ENCODE data around the gene SUN3.

Gene SUN3

GRCh38 chr7:48046458-48046857, 17.6 kb upstream of the SUN3 start:
- H3K79me2 ChIP-seq (ENCODE audit: insufficient read depth, low read length), result no peaks in the 10 kb centered on the region
- no peak overlapping the region for H3K4me3 ChIP-seq (ENCODE audit: low read length, poor library complexity, severe bottlenecking)
- H3K9ac ChIP-seq (ENCODE audit: low read depth, low read length, poor library complexity, severe bottlenecking), result no peak overlapping the region
- no peak overlapping the region for H3K4me2 ChIP-seq (ENCODE audit: low read depth, low read length, poor library complexity, severe bottlenecking)
- no peaks in the 10 kb centered on the region for H3F3A ChIP-seq (ENCODE audit: low read depth)
- H2AFZ ChIP-seq (ENCODE audit: low read length), result no peak overlapping the region
- H3K9me2 ChIP-seq (replicated peaks; ENCODE audit: low read depth, low read length), result no peaks in the 10 kb centered on the region
- H3K27me3 ChIP-seq (ENCODE audit: insufficient read depth, low read length, poor library complexity, severe bottlenecking), result no peaks in the 10 kb centered on the region
- no peaks in the 10 kb centered on the region for H3K4me1 ChIP-seq (ENCODE audit: insufficient read depth, low read length, poor library complexity, severe bottlenecking)
- TF ChIP-seq EZH2phosphoT487 (IDR thresholded peaks at IDR 0.05; ENCODE audit: borderline replicate concordance), result no peak
- no peak for TF ChIP-seq CTCF (conservative IDR thresholded peaks at IDR 0.05; ENCODE audit: low read length)
- no peaks in the 10 kb centered on the region for H4K20me1 ChIP-seq (ENCODE audit: insufficient read depth, low read length, poor library complexity, severe bottlenecking)
- no peaks in the 10 kb centered on the region for H3K36me3 ChIP-seq (ENCODE audit: insufficient read depth, low read length)
- no peaks in the 10 kb centered on the region; the same call in 1 of the 2 replicates for H3K9me3 ChIP-seq (ENCODE audit: insufficient read depth, low read depth, low read length)

DNA sequence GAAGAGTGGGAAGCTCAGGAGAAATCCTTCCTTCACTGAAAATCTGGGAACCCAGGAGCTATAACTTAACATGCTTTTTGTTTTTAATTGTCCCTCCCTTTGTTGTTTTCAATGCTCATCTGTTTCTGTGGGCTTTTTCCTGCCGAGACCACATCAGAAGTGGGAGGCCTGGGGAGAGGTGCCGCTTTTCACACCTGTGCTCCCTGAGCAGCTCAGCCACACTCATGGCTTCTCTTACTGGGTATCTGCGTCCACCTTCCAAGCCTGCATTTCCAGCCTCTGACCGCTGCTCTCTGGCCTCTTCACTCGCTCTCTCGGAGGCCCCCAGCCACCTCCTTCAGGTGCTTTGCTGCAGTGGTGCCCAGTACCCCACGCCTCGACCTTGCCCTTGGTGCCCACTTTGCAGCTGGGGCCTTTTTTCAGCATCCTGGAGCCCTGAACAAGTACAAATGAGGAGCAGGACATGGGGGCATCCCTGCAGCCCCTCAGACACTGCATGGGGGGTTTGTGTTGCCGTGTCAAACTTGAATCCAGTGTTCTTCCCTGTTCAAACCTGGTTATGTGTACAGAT, 16.4 kb upstream of the SUN3 start:
- H3K9me2 ChIP-seq (replicated peaks; ENCODE audit: low read depth, low read length), result no peaks in the 10 kb centered on the region
- TF ChIP-seq CTCF (conservative IDR thresholded peaks at IDR 0.05; ENCODE audit: low read length) (no peak), EZH2phosphoT487 (IDR thresholded peaks at IDR 0.05; ENCODE audit: borderline replicate concordance) (no peak)
- H3K27me3 ChIP-seq (ENCODE audit: insufficient read depth, low read length, poor library complexity, severe bottlenecking), result no peaks in the 10 kb centered on the region
- H3K36me3 ChIP-seq (ENCODE audit: insufficient read depth, low read length), result no peaks in the 10 kb centered on the region
- H3K79me2 ChIP-seq (ENCODE audit: insufficient read depth, low read length), result no peaks in the 10 kb centered on the region
- H3K4me2 ChIP-seq (ENCODE audit: low read depth, low read length, poor library complexity, severe bottlenecking), result no peak overlapping the region
- H3K9me3 ChIP-seq (ENCODE audit: insufficient read depth, low read depth, low read length), result no peaks in the 10 kb centered on the region; the same call in 1 of the 2 replicates
- H4K20me1 ChIP-seq (ENCODE audit: insufficient read depth, low read length, poor library complexity, severe bottlenecking), result no peaks in the 10 kb centered on the region
- H3K4me1 ChIP-seq (ENCODE audit: insufficient read depth, low read length, poor library complexity, severe bottlenecking), result no peaks in the 10 kb centered on the region
- no peak overlapping the region for H3K9ac ChIP-seq (ENCODE audit: low read depth, low read length, poor library complexity, severe bottlenecking)
- no peak overlapping the region for H3K4me3 ChIP-seq (ENCODE audit: low read length, poor library complexity, severe bottlenecking)
- H3F3A ChIP-seq (ENCODE audit: low read depth), result no peaks in the 10 kb centered on the region
- no peak overlapping the region for H2AFZ ChIP-seq (ENCODE audit: low read length)

- no peaks in the 10 kb centered on the region for H3K4me1 ChIP-seq (ENCODE audit: insufficient read depth, low read length, poor library complexity, severe bottlenecking)
- no peaks in the 10 kb centered on the region for H3K36me3 ChIP-seq (ENCODE audit: insufficient read depth, low read length)
- no peak overlapping the region for H3K9ac ChIP-seq (ENCODE audit: low read depth, low read length, poor library complexity, severe bottlenecking)
- no peak overlapping the region for H3K4me2 ChIP-seq (ENCODE audit: low read depth, low read length, poor library complexity, severe bottlenecking)
- no peaks in the 10 kb centered on the region for H3K79me2 ChIP-seq (ENCODE audit: insufficient read depth, low read length)
- no peak overlapping the region for H2AFZ ChIP-seq (ENCODE audit: low read length)
- no peaks in the 10 kb centered on the region for H3F3A ChIP-seq (ENCODE audit: low read depth)
- H3K9me3 ChIP-seq (ENCODE audit: insufficient read depth, low read depth, low read length), result no peaks in the 10 kb centered on the region; the same call in 1 of the 2 replicates
- TF ChIP-seq CTCF (conservative IDR thresholded peaks at IDR 0.05; ENCODE audit: low read length) (no peak), EZH2phosphoT487 (IDR thresholded peaks at IDR 0.05; ENCODE audit: borderline replicate concordance) (no peak)
- no peak overlapping the region for H3K4me3 ChIP-seq (ENCODE audit: low read length, poor library complexity, severe bottlenecking)
- no peaks in the 10 kb centered on the region for H4K20me1 ChIP-seq (ENCODE audit: insufficient read depth, low read length, poor library complexity, severe bottlenecking)
- no peaks in the 10 kb centered on the region for H3K9me2 ChIP-seq (replicated peaks; ENCODE audit: low read depth, low read length)
- H3K27me3 ChIP-seq (ENCODE audit: insufficient read depth, low read length, poor library complexity, severe bottlenecking), result no peaks in the 10 kb centered on the region
These were observed 13.7 kb upstream of the SUN3 start for GRCh38 chr7:48042636-48043035.

All from Loucy (cell line).